WERI-Rb-1 (cell line): ENCODE measurements around the gene ZNF132.
A peak's percentile ranks its signal among the peaks of the same experiment; 100 is the strongest.

Experiments used
- DNase-seq: peaks from one replicate; pipeline ENCODE4 v3.0.0-alpha.2; 2020
- H3K27ac ChIP-seq: fragments of 250-450 bp; sonication (Bioruptor Pico); 2 replicates; pipeline ENCODE4 v1.5.1; 2020; ENCODE audit warnings: mild to moderate bottlenecking, moderate library complexity
- H3K27me3 ChIP-seq: fragments of 250-450 bp; sonication (Bioruptor Pico); 2 replicates; pipeline ENCODE4 v1.5.1; 2021; ENCODE audit warnings: mild to moderate bottlenecking, low read depth, moderate library complexity; ENCODE audit not compliant: insufficient read depth, severe bottlenecking
- H3K36me3 ChIP-seq: fragments of 250-450 bp; sonication (Bioruptor Pico); 2 replicates; pipeline ENCODE4 v1.5.1; 2020; ENCODE audit warnings: mild to moderate bottlenecking, moderate library complexity
- H3K4me3 ChIP-seq: 2 replicates; pipeline ENCODE4 v1.5.1; 2011; ENCODE audit warnings: low read depth, mild to moderate bottlenecking, control low read depth, low read length
- H3K9me3 ChIP-seq: fragments of 250-450 bp; sonication (Bioruptor Pico); 2 replicates; pipeline ENCODE4 v1.5.1; 2021; ENCODE audit warnings: mild to moderate bottlenecking, moderate library complexity; ENCODE audit not compliant: severe bottlenecking
- CTCF ChIP-seq: IDR thresholded peaks from 2 replicates; pipeline ENCODE4 v1.5.1; 2011; ENCODE audit warnings: low read depth, mild to moderate bottlenecking, control low read depth, inconsistent platforms, low read length

The ZNF132 gene

DNA sequence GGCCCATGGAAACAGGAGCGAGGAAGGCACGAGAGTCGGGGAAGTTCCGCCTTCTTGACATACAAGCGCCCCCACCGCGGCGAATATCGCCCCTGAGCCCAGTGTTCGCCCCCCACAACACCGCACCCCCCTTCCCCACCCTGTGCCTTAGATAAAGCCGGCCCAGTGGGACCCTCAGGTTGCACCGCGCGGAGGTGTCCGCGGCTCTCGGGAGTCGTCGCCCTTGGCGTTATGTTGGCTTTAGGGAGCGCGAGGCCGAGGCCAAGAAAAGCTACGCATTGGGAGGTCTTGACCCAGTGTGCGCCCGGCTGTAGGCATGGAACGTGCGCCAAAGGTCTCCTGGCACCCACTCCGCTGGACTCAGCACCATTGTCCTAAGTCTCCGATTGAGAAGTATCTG lies 603 bp upstream of the ZNF132 start:
- no peak for TF ChIP-seq CTCF
- Histone ChIP-seq H3K27me3 (no peaks in the 10 kb centered on the region), H3K4me3 (peak overlapping the region; percentile 82), H3K27ac (peak overlapping the region; percentile 63; the same call in 1 of the 2 replicates), H3K9me3 (peaks cover 5% of the 10 kb centered on the region), H3K36me3 (peaks cover 25% of the 10 kb centered on the region)
- no peak for DNase-seq

DNA sequence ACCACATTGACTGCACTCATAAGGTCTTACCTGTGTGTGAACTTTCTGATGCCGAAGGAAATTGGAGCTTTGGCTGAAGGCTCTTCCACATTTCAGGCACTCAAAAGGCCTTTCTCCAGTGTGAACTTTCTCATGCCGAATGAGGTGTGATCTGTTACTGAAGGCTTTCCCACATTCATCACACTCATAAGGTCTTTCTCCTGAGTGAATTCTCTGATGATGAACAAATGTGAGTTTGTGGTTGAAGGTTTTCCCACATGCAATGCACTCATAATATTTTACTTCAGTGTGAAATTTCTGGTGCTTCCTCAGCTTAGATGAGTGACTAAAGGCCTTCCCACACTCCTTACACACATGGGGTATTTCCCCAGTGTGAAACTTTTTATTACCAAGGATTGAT lies 5.7 kb downstream of the ZNF132 start:
- Histone ChIP-seq H3K36me3 (peaks cover 87% of the 10 kb centered on the region), H3K9me3 (peaks cover 59% of the 10 kb centered on the region)

DNA sequence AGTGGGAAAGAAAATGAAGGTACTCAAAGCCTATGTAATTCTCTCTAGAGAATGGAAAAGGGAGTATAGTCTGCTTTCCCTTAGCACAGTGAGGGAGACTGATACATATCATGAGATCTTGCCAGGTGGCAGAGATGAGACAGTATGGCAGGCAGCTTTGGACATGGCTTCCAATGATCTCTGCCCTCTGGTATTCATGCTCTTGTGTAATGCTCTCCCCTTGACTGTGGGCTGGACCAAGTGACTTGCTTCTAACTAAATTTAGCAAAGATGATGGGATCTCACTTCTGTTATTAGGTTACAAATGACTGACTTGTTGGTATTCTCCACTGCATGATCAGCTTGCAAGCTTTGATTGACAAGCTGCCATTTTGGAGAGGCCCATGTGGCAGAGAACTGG lies 10.2 kb downstream of the ZNF132 start:
- DNase-seq, result no peak
- H3K4me3 ChIP-seq, result no peak overlapping the region

More for the DNA sequence above, 5.7 kb downstream of the ZNF132 start:
- H3K27ac ChIP-seq, result no peak overlapping the region
- no peaks in the 10 kb centered on the region for H3K27me3 ChIP-seq
- DNase-seq, result no peak
- no peak overlapping the region for H3K4me3 ChIP-seq
- no peak for TF ChIP-seq CTCF

DNA sequence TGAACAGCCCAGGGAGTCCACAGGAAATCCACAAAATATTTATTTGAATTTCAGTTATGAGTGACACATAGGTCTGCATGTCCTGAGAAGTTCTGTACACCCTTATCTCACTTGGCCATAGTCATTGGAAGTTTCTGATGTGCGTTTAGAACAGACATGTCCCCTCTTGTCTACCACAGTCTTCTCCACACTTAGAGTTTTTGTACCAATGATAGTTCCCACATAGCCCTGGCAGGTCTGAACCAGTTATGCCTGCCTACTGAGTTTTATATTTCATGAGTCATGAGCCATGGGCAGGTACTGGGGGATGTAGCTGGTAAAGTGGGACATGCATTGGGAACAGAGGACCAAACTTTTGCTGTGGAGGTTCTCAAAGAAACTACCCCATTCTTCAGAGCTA lies 11.3 kb downstream of the ZNF132 start:
- Histone ChIP-seq H3K27me3 (no peaks in the 10 kb centered on the region), H3K27ac (no peak overlapping the region), H3K9me3 (peaks cover 47% of the 10 kb centered on the region), H3K36me3 (peaks cover 51% of the 10 kb centered on the region), H3K4me3 (no peak overlapping the region)
- no peak for DNase-seq
- no peak for TF ChIP-seq CTCF

More for the DNA sequence above, 10.2 kb downstream of the ZNF132 start:
- no peaks in the 10 kb centered on the region for H3K27me3 ChIP-seq
- H3K36me3 ChIP-seq, result peaks cover 63% of the 10 kb centered on the region
- H3K27ac ChIP-seq, result no peak overlapping the region
- peaks cover 56% of the 10 kb centered on the region for H3K9me3 ChIP-seq
- TF ChIP-seq CTCF, result no peak

DNA sequence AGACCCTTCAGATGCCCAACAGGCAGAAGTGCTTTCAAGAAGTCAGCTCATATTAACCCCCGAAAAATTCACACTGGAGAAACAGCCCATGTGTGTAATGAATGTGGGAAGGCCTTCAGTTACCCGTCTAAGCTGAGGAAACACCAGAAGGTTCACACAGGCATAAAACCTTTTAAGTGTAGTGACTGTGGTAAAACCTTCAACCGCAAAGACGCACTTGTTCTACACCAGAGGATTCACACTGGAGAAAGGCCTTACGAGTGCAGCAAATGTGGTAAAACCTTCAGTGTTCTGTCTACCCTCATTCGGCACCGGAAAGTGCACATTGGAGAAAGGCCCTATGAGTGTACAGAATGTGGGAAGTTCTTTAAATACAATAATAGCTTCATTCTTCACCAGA lies 22.9 kb downstream of the ZNF132 start:
- H3K4me3 ChIP-seq, result no peak overlapping the region
- peaks cover 45% of the 10 kb centered on the region for H3K36me3 ChIP-seq
- DNase-seq, result no peak
- H3K27ac ChIP-seq, result no peak overlapping the region
- no peaks in the 10 kb centered on the region for H3K9me3 ChIP-seq
- no peaks in the 10 kb centered on the region for H3K27me3 ChIP-seq
- no peak for TF ChIP-seq CTCF

GRCh38 chr19:58416604-58417003 lies 23.3 kb downstream of the ZNF132 start:
- H3K27ac ChIP-seq, result no peak overlapping the region
- H3K36me3 ChIP-seq, result peaks cover 45% of the 10 kb centered on the region
- no peaks in the 10 kb centered on the region for H3K9me3 ChIP-seq
- no peak for TF ChIP-seq CTCF
- H3K4me3 ChIP-seq, result no peak overlapping the region
- H3K27me3 ChIP-seq, result no peaks in the 10 kb centered on the region
- no peak for DNase-seq
